H1 (cell line): ENCODE results near the gene SPTSSB. TPM values are rescaled to one million over a fixed set of nuclear protein-coding genes. Genes with fewer than 3 reads are reported as not detected.

ENCODE experiments used
- CTCF ChIA-PET: fragments of 300-600 bp; sonication (Branson Sonifier 250); formaldehyde crosslinking; loops from one replicate; lab custom pipeline; 2021; ENCODE audit not compliant: partially characterized antibody; lab: Charles Lee
- POLR2A ChIA-PET: fragments of 300-600 bp; sonication (Branson Sonifier 250); formaldehyde crosslinking; loops from one replicate; lab custom pipeline; 2021; ENCODE audit warnings: inconsistent platforms; ENCODE audit not compliant: partially characterized antibody; lab: Charles Lee
- DNase-seq, 2 experiments: peaks; one replicate each; pipeline versions ENCODE4 v3.0.0 to v3.0.0-alpha.2; 2010 to 2022; ENCODE audit warnings: low spot score in 2 of 2, low read depth in 1 of 2, mixed read lengths in 1 of 2
- FAIRE-seq: peaks from 2 replicates; lab custom pipeline; 2011; peaks lifted over from hg19 to GRCh38; lab: Jason Lieb, UNC
- H2AFZ ChIP-seq: 2 replicates; pipeline ENCODE4 v1.8.1; 2012; ENCODE audit warnings: low read length, inconsistent platforms
- H2AK5ac ChIP-seq: 2 replicates; pipeline ENCODE4 v1.6.1; 2013; ENCODE audit warnings: low read depth, low read length
- H2BK120ac ChIP-seq: replicated peaks from 2 replicates; pipeline ENCODE3; 2013; ENCODE audit warnings: low read depth, low read length, inconsistent platforms
- H2BK12ac ChIP-seq: 2 replicates; pipeline ENCODE4 v1.6.1; 2013; ENCODE audit warnings: low read depth, low read length
- H2BK15ac ChIP-seq: 2 replicates; pipeline ENCODE4 v1.6.1; 2013; ENCODE audit warnings: low read length
- H2BK20ac ChIP-seq: 2 replicates; pipeline ENCODE4 v1.6.1; 2013; ENCODE audit warnings: low read length
- H2BK5ac ChIP-seq: 2 replicates; pipeline ENCODE4 v1.6.1; 2013; ENCODE audit warnings: low read depth, low read length
- H3K14ac ChIP-seq: 2 replicates; pipeline ENCODE4 v1.6.1; 2013; ENCODE audit warnings: inconsistent platforms; ENCODE audit not compliant: insufficient read length
- H3K18ac ChIP-seq: 2 replicates; pipeline ENCODE4 v1.6.1; 2013; ENCODE audit warnings: low read length; ENCODE audit errors: extremely low read depth
- H3K23ac ChIP-seq: 2 replicates; pipeline ENCODE4 v1.6.1; 2013; ENCODE audit warnings: inconsistent platforms; ENCODE audit not compliant: insufficient read length
- H3K23me2 ChIP-seq: 2 replicates; pipeline ENCODE4 v1.6.1; 2013; ENCODE audit warnings: low read depth, low read length
- H3K27ac ChIP-seq: 2 replicates; pipeline ENCODE4 v1.6.1; 2011; ENCODE audit warnings: low read depth, low read length, inconsistent platforms
- H3K27me3 ChIP-seq, 4 experiments: replicated peaks in 1 of 4; 1 replicate in 1 of 4; 2 replicates in 3 of 4; pipeline versions ENCODE4 v1.6.1 to v1.8.1; 2011 to 2013; ENCODE audit warnings: low read length in 3 of 4, mild to moderate bottlenecking in 3 of 4, inconsistent platforms in 2 of 4, mixed read lengths in 2 of 4, moderate library complexity in 1 of 4; ENCODE audit not compliant: control insufficient read depth in 3 of 4, insufficient read depth in 3 of 4; ENCODE audit errors: extremely low read depth in 1 of 4
- H3K36me3 ChIP-seq, 4 experiments: 2 replicates each; pipeline versions ENCODE4 v1.6.1 to v1.8.1; 2011 to 2013; ENCODE audit warnings: mild to moderate bottlenecking in 4 of 4, low read length in 3 of 4, moderate library complexity in 2 of 4, control low read depth in 1 of 4, inconsistent platforms in 1 of 4; ENCODE audit not compliant: insufficient read depth in 4 of 4, control insufficient read depth in 2 of 4
- H3K4ac ChIP-seq: replicated peaks from 2 replicates; pipeline ENCODE3; 2013; ENCODE audit warnings: low read length, low read depth, mixed read lengths, inconsistent platforms; ENCODE audit not compliant: insufficient read length
- H3K4me1 ChIP-seq, 4 experiments: replicated peaks in 1 of 4; 1 replicate in 1 of 4; 2 replicates in 3 of 4; pipeline versions ENCODE4 v1.6.1 to v1.8.1; 2011 to 2013; ENCODE audit warnings: low read length in 3 of 4, inconsistent platforms in 2 of 4, mixed read lengths in 1 of 4; ENCODE audit not compliant: insufficient read depth in 4 of 4, control insufficient read depth in 3 of 4
- H3K4me2 ChIP-seq, 2 experiments: 2 replicates each; pipeline versions ENCODE4 v1.6.1 to v1.8.1; 2011 to 2013; ENCODE audit warnings: low read depth in 2 of 2, low read length in 2 of 2, control low read depth in 1 of 2, inconsistent platforms in 1 of 2, mild to moderate bottlenecking in 1 of 2; ENCODE audit not compliant: insufficient read depth in 1 of 2
- H3K4me3 ChIP-seq, 4 experiments: fragments of 200-600, 300-600 bp in 1 of 4; sonication (generic), shearing (Covaris generic), sonication (Bioruptor Twin) in 1 of 4; 2 replicates each; pipeline versions ENCODE4 v1.5.1 to v1.8.1; 2011 to 2016; ENCODE audit warnings: low read length in 4 of 4, low read depth in 3 of 4, control low read depth in 2 of 4, inconsistent platforms in 2 of 4, mild to moderate bottlenecking in 2 of 4, mixed read lengths in 1 of 4, moderate library complexity in 1 of 4; ENCODE audit not compliant: insufficient read depth in 2 of 4; ENCODE audit errors: extremely low read depth in 1 of 4
- H3K56ac ChIP-seq: replicated peaks from 2 replicates; pipeline ENCODE3; 2013; ENCODE audit warnings: low read depth, mild to moderate bottlenecking, mixed read lengths, low read length, inconsistent platforms; ENCODE audit not compliant: insufficient read length
- H3K79me1 ChIP-seq: 2 replicates; pipeline ENCODE4 v1.6.1; 2013; ENCODE audit warnings: low read depth, low read length, control low read depth
- H3K79me2 ChIP-seq, 2 experiments: 2 replicates each; pipeline versions ENCODE4 v1.6.1 to v1.8.1; 2012 to 2013; ENCODE audit warnings: low read length in 2 of 2, mild to moderate bottlenecking in 2 of 2, inconsistent platforms in 1 of 2; ENCODE audit not compliant: insufficient read depth in 2 of 2, control insufficient read depth in 1 of 2
- H3K9ac ChIP-seq, 4 experiments: replicated peaks in 1 of 4; 1 replicate in 1 of 4; 2 replicates in 3 of 4; pipeline versions ENCODE4 v1.6.1 to v1.8.1; 2011 to 2013; ENCODE audit warnings: low read depth in 3 of 4, low read length in 3 of 4, control low read depth in 2 of 4, mild to moderate bottlenecking in 2 of 4, moderate library complexity in 2 of 4, inconsistent platforms in 1 of 4; ENCODE audit errors: extremely low read depth in 1 of 4
- H3K9me3 ChIP-seq, 2 experiments: 2 replicates each; pipeline versions ENCODE4 v1.6.1 to v1.8.1; 2012 to 2013; ENCODE audit warnings: mild to moderate bottlenecking in 2 of 2, moderate library complexity in 2 of 2, control low read depth in 1 of 2, inconsistent platforms in 1 of 2, low read depth in 1 of 2, low read length in 1 of 2, mixed read lengths in 1 of 2; ENCODE audit not compliant: insufficient read depth in 2 of 2
- H4K20me1 ChIP-seq, 2 experiments: replicated peaks in 1 of 2; 2 replicates each; pipeline versions ENCODE3 to v1.8.1; 2011 to 2013; ENCODE audit warnings: inconsistent platforms in 2 of 2, low read length in 2 of 2, mild to moderate bottlenecking in 1 of 2; ENCODE audit not compliant: insufficient read depth in 2 of 2, control insufficient read depth in 1 of 2
- H4K5ac ChIP-seq: 2 replicates; pipeline ENCODE4 v1.6.1; 2013; ENCODE audit warnings: low read length, low read depth, mixed read lengths, inconsistent platforms; ENCODE audit not compliant: insufficient read length
- H4K8ac ChIP-seq: 2 replicates; pipeline ENCODE4 v1.8.0; 2013; ENCODE audit warnings: mild to moderate bottlenecking, moderate library complexity, low read length, inconsistent platforms; ENCODE audit not compliant: insufficient read depth; ENCODE audit errors: extremely low read depth
- H4K91ac ChIP-seq: replicated peaks from 2 replicates; pipeline ENCODE3; 2013; ENCODE audit warnings: low read length, mixed read lengths, inconsistent platforms; ENCODE audit not compliant: insufficient read length
- WGBS, 2 experiments: shearing (Covaris generic) in 1 of 2; methylation state at CpG; one replicate each; pipeline versions ENCODE4 v1.1.6 to v1.1.7; 2013 to 2015; ENCODE audit warnings: low lambda C conversion rate in 2 of 2, mixed read lengths in 2 of 2, inconsistent platforms in 1 of 2, low coverage in 1 of 2, missing lambda C conversion rate in 1 of 2; ENCODE audit not compliant: insufficient replicate concordance in 2 of 2, insufficient coverage in 1 of 2, insufficient read length in 1 of 2; ENCODE audit errors: extremely low coverage in 1 of 2, missing lambda C conversion rate in 1 of 2; 5-methylcytosine and 5-hydroxymethylcytosine counted together
- polyA plus RNA-seq, 7 experiments: library from polyadenylated mRNA; depleted of rRNA in 3 of 7; stranded (reverse) in 5 of 7; unstranded in 2 of 7; fragments of >200 nt in 5 of 7; fragments of 200-250 nt in 2 of 7; gene quantifications; 1 replicate in 5 of 7; 2 replicates in 1 of 7; 4 replicates in 1 of 7; pipeline versions ENCODE4 v1.2.1 to v1.2.3, GENCODE V29; 2011 to 2013; ENCODE audit warnings: missing spikeins in 2 of 7, mixed read lengths in 2 of 7
- total RNA-seq: library from RNA; stranded (reverse); fragmentation: NEBNext Ultra II Directional; extraction: Animal tissue kit (Norgen Biotek cat#: 25700); gene quantifications from 2 replicates; pipeline ENCODE4 v1.2.1, GENCODE V29; 2021

SPTSSB gene
- total and polyA plus RNA-seq, 2 of the 8 experiments (the other 6 are each of a cell fraction or from before 2014, with no cell fraction given): 33.4 to 52.5 TPM

GRCh38 chr3:161420746-161421145 lies 49.4 kb upstream of the SPTSSB start:
- Histone ChIP-seq H3K79me2 (no peaks in the 10 kb centered on the region), H3K4ac (no peak overlapping the region), H4K91ac (no peak overlapping the region), H3K4me1 (peaks cover 3 to 17% (median 13%) of the 10 kb centered on the region in 4 experiments; a peak in 5 of 7 replicates), H2BK120ac (no peak overlapping the region), H2AFZ (no peak overlapping the region), H3K23me2 (no peaks in the 10 kb centered on the region; the same call in 1 of the 2 replicates), H4K5ac (no peak overlapping the region), H3K27ac (no peak overlapping the region), H2BK15ac (no peak overlapping the region), H3K36me3 (no peaks in the 10 kb centered on the region), H4K20me1 (no peaks in the 10 kb centered on the region), H4K8ac (no peak overlapping the region), H3K18ac (peak overlapping the region; percentile 56; the same call in 1 of the 2 replicates), H3K14ac (no peak overlapping the region), H3K23ac (no peak overlapping the region), H3K56ac (no peak overlapping the region), H3K27me3 (no peaks in the 10 kb centered on the region), H3K4me3 (peak overlapping the region in 2 of 4 experiments; percentile 22 to 44; a peak in 5 of 8 replicates), H2BK20ac (0 out of 2 replicates have a peak overlapping the region, but pooled peaks have one; percentile 91), H2BK12ac (peak overlapping the region; percentile 92; the same call in 1 of the 2 replicates), H3K4me2 (peak overlapping the region; percentile 58 to 68), H2AK5ac (no peak overlapping the region), H3K79me1 (no peaks in the 10 kb centered on the region), H3K9me3 (peaks cover 3 to 11% of the 10 kb centered on the region in 2 experiments; a peak in 1 of 4 replicates), H3K9ac (no peak overlapping the region; a peak in 1 of 7 replicates), H2BK5ac (peak overlapping the region; percentile 88)
- CTCF ChIA-PET: interaction anchor here (0.6 to 5.7 kb wide), 12 partner anchors 11 to 742 kb away, joined by 3 to 61 read pairs (median 4); partner anchors contain the start of gene SPTSSB
- DNase-seq: peak in 1 of 2 experiments; percentile 15
- peak; percentile 93 for FAIRE-seq
- 2% methylated on average over 8 of the region's 8 CpGs; no CpG with 5 or more reads in 1 of the 2 experiments for WGBS, 2 experiments
- POLR2A ChIA-PET: interaction anchor here (1.1 kb wide), 2 partner anchors 15 to 47 kb away, joined by 3 to 6 read pairs; no protein-coding TSS in a partner anchor
